Measurements from ENCODE around the gene ZNF200.
"Not testable (repeated sequence)": the region's sequence is repeated elsewhere in the genome, so short reads cannot be mapped to it uniquely, and the experiment has no call there.

The ZNF200 gene

GRCh38 chr16:3207086-3207953, 27.6 kb downstream of the ZNF200 start:
- Histone ChIP-seq H3K9me3 (ENCODE audit: control insufficient read depth in 5 of 5, low read length in 5 of 5) (peaks cover 2 to 41% (median 25%) of the 10 kb centered on the region in 5 donors), H3K4me1 (ENCODE audit: control insufficient read depth in 5 of 5, insufficient read depth in 5 of 5, low read length in 5 of 5) (no peaks in the 10 kb centered on the region), H3K4me3 (ENCODE audit: low read depth in 1 of 5, low read length in 5 of 5) (peak overlapping the region in 1 of 5 donors; percentile 5), H3K27me3 (ENCODE audit: control insufficient read depth in 5 of 5, insufficient read depth in 4 of 5, low read length in 5 of 5) (peaks cover 3 to 10% (median 10%) of the 10 kb centered on the region in 5 donors), H3K36me3 (ENCODE audit: control insufficient read depth in 5 of 5, insufficient read depth in 5 of 5, low read length in 5 of 5) (no peaks in the 10 kb centered on the region), H3K9ac (ENCODE audit: low read length in 5 of 5) (no peak overlapping the region), H3K27ac (ENCODE audit: low read depth, low read length) (no peak overlapping the region)

GRCh38 chr16:3205939-3206338, 29.0 kb downstream of the ZNF200 start:
- not testable (repeated sequence) for H3K36me3 ChIP-seq (ENCODE audit: control insufficient read depth in 5 of 5, insufficient read depth in 5 of 5, low read length in 5 of 5); H3K9ac ChIP-seq (ENCODE audit: low read length in 5 of 5); H3K4me1 ChIP-seq (ENCODE audit: control insufficient read depth in 5 of 5, insufficient read depth in 5 of 5, low read length in 5 of 5); H3K4me3 ChIP-seq (ENCODE audit: low read depth in 1 of 5, low read length in 5 of 5); H3K27ac ChIP-seq (ENCODE audit: low read depth, low read length)
- Histone ChIP-seq H3K27me3 (ENCODE audit: control insufficient read depth in 5 of 5, insufficient read depth in 4 of 5, low read length in 5 of 5) (peaks cover 3 to 10% (median 8%) of the 10 kb centered on the region in 5 donors), H3K9me3 (ENCODE audit: control insufficient read depth in 5 of 5, low read length in 5 of 5) (peaks cover 2 to 41% (median 25%) of the 10 kb centered on the region in 5 donors)

GRCh38 chr16:3202903-3203539, 31.9 kb downstream of the ZNF200 start:
- no peaks in the 10 kb centered on the region for H3K4me1 ChIP-seq (ENCODE audit: control insufficient read depth in 5 of 5, insufficient read depth in 5 of 5, low read length in 5 of 5)
- H3K4me3 ChIP-seq (ENCODE audit: low read depth in 1 of 5, low read length in 5 of 5): no peak overlapping the region
- peaks cover 2 to 40% (median 21%) of the 10 kb centered on the region in 5 donors for H3K9me3 ChIP-seq (ENCODE audit: control insufficient read depth in 5 of 5, low read length in 5 of 5)
- no peaks in the 10 kb centered on the region for H3K36me3 ChIP-seq (ENCODE audit: control insufficient read depth in 5 of 5, insufficient read depth in 5 of 5, low read length in 5 of 5)
- peaks cover 2 to 17% (median 13%) of the 10 kb centered on the region in 5 donors for H3K27me3 ChIP-seq (ENCODE audit: control insufficient read depth in 5 of 5, insufficient read depth in 4 of 5, low read length in 5 of 5)
- H3K9ac ChIP-seq (ENCODE audit: low read length in 5 of 5): no peak overlapping the region
- H3K27ac ChIP-seq (ENCODE audit: low read depth, low read length): no peak overlapping the region

GRCh38 chr16:3198334-3199072, 36.5 kb downstream of the ZNF200 start:
- Histone ChIP-seq H3K27ac (ENCODE audit: low read depth, low read length) (no peak overlapping the region), H3K9me3 (ENCODE audit: control insufficient read depth in 5 of 5, low read length in 5 of 5) (peaks cover 0 to 3% (median 0%) of the 10 kb centered on the region in 5 donors), H3K4me3 (ENCODE audit: low read depth in 1 of 5, low read length in 5 of 5) (no peak overlapping the region), H3K4me1 (ENCODE audit: control insufficient read depth in 5 of 5, insufficient read depth in 5 of 5, low read length in 5 of 5) (no peaks in the 10 kb centered on the region), H3K27me3 (ENCODE audit: control insufficient read depth in 5 of 5, insufficient read depth in 4 of 5, low read length in 5 of 5) (peaks cover 19 to 30% (median 20%) of the 10 kb centered on the region in 5 donors), H3K36me3 (ENCODE audit: control insufficient read depth in 5 of 5, insufficient read depth in 5 of 5, low read length in 5 of 5) (no peaks in the 10 kb centered on the region), H3K9ac (ENCODE audit: low read length in 5 of 5) (no peak overlapping the region)

- not testable (repeated sequence) for H3K9ac ChIP-seq (ENCODE audit: low read length in 5 of 5); H3K9me3 ChIP-seq (ENCODE audit: control insufficient read depth in 5 of 5, low read length in 5 of 5); H3K4me3 ChIP-seq (ENCODE audit: low read depth in 1 of 5, low read length in 5 of 5); H3K36me3 ChIP-seq (ENCODE audit: control insufficient read depth in 5 of 5, insufficient read depth in 5 of 5, low read length in 5 of 5); H3K27ac ChIP-seq (ENCODE audit: low read depth, low read length); H3K4me1 ChIP-seq (ENCODE audit: control insufficient read depth in 5 of 5, insufficient read depth in 5 of 5, low read length in 5 of 5)
- H3K27me3 ChIP-seq (ENCODE audit: control insufficient read depth in 5 of 5, insufficient read depth in 4 of 5, low read length in 5 of 5): peaks cover 22 to 35% (median 25%) of the 10 kb centered on the region in 5 donors
Observed at GRCh38 chr16:3197694-3198333, 37.1 kb downstream of the ZNF200 start.

DNA sequence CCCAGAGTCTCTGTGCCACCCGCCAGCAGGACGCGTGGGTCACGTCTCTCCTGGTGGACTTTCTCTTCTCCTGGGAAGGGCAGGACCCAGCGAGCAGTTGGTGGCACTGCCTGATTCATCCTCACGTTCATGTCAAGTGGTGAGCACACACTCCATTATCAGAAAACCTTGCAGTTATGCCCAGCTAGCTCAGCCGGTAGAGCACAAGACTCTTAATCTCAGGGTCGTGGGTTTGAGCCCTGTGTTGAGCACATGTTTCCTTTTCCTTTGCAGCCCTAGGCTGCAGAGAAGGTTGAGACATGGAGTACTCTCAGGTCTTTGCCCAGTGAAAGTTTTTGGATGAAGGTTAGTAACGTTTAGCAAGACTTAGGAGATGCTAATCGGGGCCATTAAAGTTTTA, 39.0 kb downstream of the ZNF200 start:
- H3K4me3 ChIP-seq (ENCODE audit: low read depth in 1 of 5, low read length in 5 of 5): no peak overlapping the region
- peaks cover 30 to 52% (median 43%) of the 10 kb centered on the region in 5 donors for H3K27me3 ChIP-seq (ENCODE audit: control insufficient read depth in 5 of 5, insufficient read depth in 4 of 5, low read length in 5 of 5)
- H3K4me1 ChIP-seq (ENCODE audit: control insufficient read depth in 5 of 5, insufficient read depth in 5 of 5, low read length in 5 of 5): peaks cover 0 to 2% (median 0%) of the 10 kb centered on the region in 5 donors
- H3K27ac ChIP-seq (ENCODE audit: low read depth, low read length): no peak overlapping the region
- no peaks in the 10 kb centered on the region for H3K36me3 ChIP-seq (ENCODE audit: control insufficient read depth in 5 of 5, insufficient read depth in 5 of 5, low read length in 5 of 5)
- peaks cover 0 to 6% (median 0%) of the 10 kb centered on the region in 5 donors for H3K9me3 ChIP-seq (ENCODE audit: control insufficient read depth in 5 of 5, low read length in 5 of 5)
- H3K9ac ChIP-seq (ENCODE audit: low read length in 5 of 5): no peak overlapping the region

GRCh38 chr16:3194792-3195191, 40.2 kb downstream of the ZNF200 start:
- Histone ChIP-seq H3K9me3 (ENCODE audit: control insufficient read depth in 5 of 5, low read length in 5 of 5) (peaks cover 0 to 4% (median 0%) of the 10 kb centered on the region in 5 donors), H3K27ac (ENCODE audit: low read depth, low read length) (no peak overlapping the region), H3K4me1 (ENCODE audit: control insufficient read depth in 5 of 5, insufficient read depth in 5 of 5, low read length in 5 of 5) (peaks cover 0 to 3% (median 0%) of the 10 kb centered on the region in 5 donors), H3K9ac (ENCODE audit: low read length in 5 of 5) (no peak overlapping the region), H3K36me3 (ENCODE audit: control insufficient read depth in 5 of 5, insufficient read depth in 5 of 5, low read length in 5 of 5) (no peaks in the 10 kb centered on the region), H3K27me3 (ENCODE audit: control insufficient read depth in 5 of 5, insufficient read depth in 4 of 5, low read length in 5 of 5) (peaks cover 37 to 61% (median 54%) of the 10 kb centered on the region in 5 donors), H3K4me3 (ENCODE audit: low read depth in 1 of 5, low read length in 5 of 5) (no peak overlapping the region)

DNA sequence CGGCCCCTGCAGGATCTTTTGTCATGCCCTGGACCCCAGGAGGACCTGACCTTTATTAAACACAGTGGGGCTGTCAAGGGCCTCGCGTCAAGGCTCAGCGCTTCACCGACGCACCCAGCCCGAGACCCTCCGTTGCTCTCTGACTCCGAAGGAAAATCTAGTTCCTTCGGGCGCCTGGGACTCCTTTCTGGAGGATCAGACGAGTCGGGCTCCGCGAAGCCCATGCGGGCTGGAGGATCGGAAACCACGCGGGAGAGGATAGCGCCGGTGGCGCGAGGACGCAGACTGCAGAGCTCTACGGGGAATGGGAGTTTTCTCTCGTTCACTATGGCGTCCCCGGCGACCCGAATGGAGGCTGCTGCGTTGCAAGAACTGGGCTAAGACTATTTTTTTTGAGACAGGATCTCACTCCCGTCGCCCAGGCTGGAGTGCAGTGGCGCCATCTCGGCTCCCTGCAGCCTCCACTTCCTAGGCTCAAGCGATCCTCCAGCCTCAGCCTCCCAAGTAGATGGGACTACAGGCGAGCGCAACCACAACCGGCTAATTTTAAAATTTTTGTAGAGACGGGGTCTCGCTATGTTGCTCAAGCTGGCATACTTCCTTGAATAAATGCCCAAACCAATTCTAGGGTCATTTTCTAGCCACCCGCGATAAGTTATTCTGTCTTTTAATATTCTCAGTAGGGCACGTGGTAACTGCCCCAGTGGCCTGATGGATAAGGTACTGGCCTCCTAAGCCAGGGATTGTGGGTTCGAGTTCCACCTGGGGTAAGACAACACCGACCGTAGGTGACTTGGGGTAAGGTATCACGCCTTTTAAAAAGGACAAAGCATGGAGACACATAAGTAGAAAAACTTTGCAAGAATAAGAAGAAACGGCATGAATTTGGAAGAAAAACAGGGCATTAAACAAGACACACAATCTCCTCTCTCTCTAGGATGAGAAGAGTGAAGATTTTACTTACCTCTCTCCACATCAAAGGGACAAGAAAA, 41.4 kb downstream of the ZNF200 start:
- Histone ChIP-seq H3K27ac (ENCODE audit: low read depth, low read length) (no peak overlapping the region), H3K4me1 (ENCODE audit: control insufficient read depth in 5 of 5, insufficient read depth in 5 of 5, low read length in 5 of 5) (peaks cover 0 to 15% (median 12%) of the 10 kb centered on the region in 5 donors), H3K4me3 (ENCODE audit: low read depth in 1 of 5, low read length in 5 of 5) (no peak overlapping the region), H3K27me3 (ENCODE audit: control insufficient read depth in 5 of 5, insufficient read depth in 4 of 5, low read length in 5 of 5) (peaks cover 49 to 74% (median 67%) of the 10 kb centered on the region in 5 donors), H3K9ac (ENCODE audit: low read length in 5 of 5) (no peak overlapping the region), H3K9me3 (ENCODE audit: control insufficient read depth in 5 of 5, low read length in 5 of 5) (peaks cover 0 to 4% (median 0%) of the 10 kb centered on the region in 5 donors), H3K36me3 (ENCODE audit: control insufficient read depth in 5 of 5, insufficient read depth in 5 of 5, low read length in 5 of 5) (no peaks in the 10 kb centered on the region)

Data from subcutaneous abdominal adipose tissue (tissue), 5 donors.